WTC11 (cell line): ENCODE data around the gene RBBP6. TPM values are rescaled to one million over a fixed set of nuclear protein-coding genes. Genes with fewer than 3 reads are reported as not detected.

ENCODE experiments used
- ATAC-seq: fragments of 200-7000 bp; cut with Tn5 transposase; 2 replicates; pipeline ENCODE4 v1.10.0; 2021; ENCODE audit warnings: mild to moderate bottlenecking, moderate library complexity
- CTCF ChIA-PET: fragments of 300-600 bp; sonication (Branson Sonifier 250); formaldehyde crosslinking; loops from one replicate; lab custom pipeline; 2021; ENCODE audit warnings: antibody characterized with exemption; lab: Charles Lee
- POLR2A ChIA-PET: fragments of 350-600 bp; sonication (Branson Sonifier 250); formaldehyde crosslinking; loops from one replicate; lab custom pipeline; 2021; ENCODE audit warnings: antibody characterized with exemption; lab: Charles Lee
- DNase-seq: peaks from one replicate; pipeline ENCODE4 v3.0.0; 2021; ENCODE audit warnings: low spot score
- H3K27ac Mint-ChIP-seq: 2 replicates; pipeline ENCODE4 v1.8.0; 2021; ENCODE audit warnings: mixed read lengths
- H3K27me3 Mint-ChIP-seq: 2 replicates; pipeline ENCODE4 v1.8.0; 2021; ENCODE audit warnings: low read depth, mild to moderate bottlenecking, moderate library complexity, mixed read lengths
- H3K36me3 Mint-ChIP-seq: 2 replicates; pipeline ENCODE4 v1.8.0; 2021; ENCODE audit warnings: mixed read lengths
- H3K4me1 Mint-ChIP-seq: 2 replicates; pipeline ENCODE4 v1.8.0; 2022; ENCODE audit warnings: mixed read lengths
- H3K4me3 Mint-ChIP-seq: 2 replicates; pipeline ENCODE4 v1.8.0; 2021; ENCODE audit warnings: mild to moderate bottlenecking, moderate library complexity, mixed read lengths
- H3K9me3 Mint-ChIP-seq: 2 replicates; pipeline ENCODE4 v1.8.0; 2021; ENCODE audit warnings: mixed read lengths
- ATF1 ChIP-seq: sonication (generic); formaldehyde crosslinking; IDR thresholded peaks from 2 replicates; pipeline ENCODE4 v1.8.1; 2023; ENCODE audit warnings: mild to moderate bottlenecking, moderate library complexity, missing genetic modification reagents
- ATF3 ChIP-seq: sonication (generic); formaldehyde crosslinking; conservative IDR thresholded peaks from 2 replicates; pipeline ENCODE4 v1.8.1; 2022; ENCODE audit warnings: mild to moderate bottlenecking, missing genetic modification reagents
- CDX4 ChIP-seq: fragments of 250-450 bp; sonication (Bioruptor Pico); IDR thresholded peaks from 2 replicates; pipeline ENCODE4 v1.9.0; 2021; ENCODE audit warnings: moderate library complexity, mild to moderate bottlenecking, inconsistent platforms, borderline replicate concordance
- CTCF ChIP-seq: fragments of 200-600 bp; IDR thresholded peaks from 2 replicates; pipeline ENCODE4 v1.8.0; 2022; ENCODE audit warnings: antibody characterized with exemption
- E2F4 ChIP-seq: sonication (generic); formaldehyde crosslinking; IDR thresholded peaks from 2 replicates; pipeline ENCODE4 v1.8.1; 2022; ENCODE audit warnings: low read depth, mild to moderate bottlenecking, moderate library complexity, missing genetic modification reagents, borderline replicate concordance
- E2F5 ChIP-seq: sonication (generic); formaldehyde crosslinking; IDR thresholded peaks from 2 replicates; pipeline ENCODE4 v1.8.1; 2022; ENCODE audit warnings: mild to moderate bottlenecking, moderate library complexity, missing genetic modification reagents
- ESRRA ChIP-seq: sonication (generic); formaldehyde crosslinking; IDR thresholded peaks from 2 replicates; pipeline ENCODE4 v1.8.1; 2022; ENCODE audit warnings: mild to moderate bottlenecking, missing genetic modification reagents, borderline replicate concordance
- HMGXB4 ChIP-seq: sonication (generic); formaldehyde crosslinking; IDR thresholded peaks from 2 replicates; pipeline ENCODE4 v1.8.1; 2023; ENCODE audit warnings: mild to moderate bottlenecking, moderate library complexity, missing genetic modification reagents
- MLX ChIP-seq: sonication (generic); formaldehyde crosslinking; IDR thresholded peaks from 2 replicates; pipeline ENCODE4 v1.8.1; 2023; ENCODE audit warnings: mild to moderate bottlenecking, missing genetic modification reagents, moderate library complexity
- MXD4 ChIP-seq: fragments of 250-450 bp; sonication (Bioruptor Pico); IDR thresholded peaks from 2 replicates; pipeline ENCODE4 v1.8.0; 2021; ENCODE audit warnings: mild to moderate bottlenecking, moderate library complexity, borderline replicate concordance
- PREB ChIP-seq: sonication (generic); formaldehyde crosslinking; IDR thresholded peaks from 2 replicates; pipeline ENCODE4 v1.8.1; 2022; ENCODE audit warnings: mild to moderate bottlenecking, missing genetic modification reagents, moderate library complexity, borderline replicate concordance
- SMAD3 ChIP-seq: sonication (generic); formaldehyde crosslinking; IDR thresholded peaks from 2 replicates; pipeline ENCODE4 v1.8.0; 2022; ENCODE audit warnings: missing genetic modification reagents, mild to moderate bottlenecking, borderline replicate concordance
- STAT6 ChIP-seq: sonication (generic); formaldehyde crosslinking; conservative IDR thresholded peaks from 2 replicates; pipeline ENCODE4 v1.8.1; 2023; ENCODE audit warnings: mild to moderate bottlenecking, low read depth, missing genetic modification reagents, moderate library complexity
- USF1 ChIP-seq: sonication (generic); formaldehyde crosslinking; IDR thresholded peaks from 2 replicates; pipeline ENCODE4 v1.8.0; 2022; ENCODE audit warnings: mild to moderate bottlenecking, missing genetic modification reagents
- ZBTB21 ChIP-seq: sonication (generic); formaldehyde crosslinking; IDR thresholded peaks from 2 replicates; pipeline ENCODE4 v1.8.1; 2023; ENCODE audit warnings: mild to moderate bottlenecking, missing genetic modification reagents, borderline replicate concordance
- ZNF219 ChIP-seq: sonication (generic); formaldehyde crosslinking; IDR thresholded peaks from 2 replicates; pipeline ENCODE4 v1.8.0; 2023; ENCODE audit warnings: missing genetic modification reagents, mild to moderate bottlenecking, borderline replicate concordance
- ZNF232 ChIP-seq: sonication (generic); formaldehyde crosslinking; IDR thresholded peaks from 2 replicates; pipeline ENCODE4 v1.8.0; 2022; ENCODE audit warnings: mild to moderate bottlenecking, missing genetic modification reagents
- ZNF396 ChIP-seq: fragments of 250-450 bp; sonication (Bioruptor Pico); IDR thresholded peaks from 2 replicates; pipeline ENCODE4 v1.8.0; 2021; ENCODE audit warnings: mild to moderate bottlenecking, moderate library complexity, borderline replicate concordance
- total RNA-seq: library from RNA; stranded (reverse); gene quantifications from 3 replicates; pipeline ENCODE4 v1.2.3, GENCODE V29; 2021

Gene RBBP6
- total RNA-seq, 1 experiment from 2014 or later = 62.4 TPM

GRCh38 chr16:24514096-24514495 lies 25.3 kb upstream of the RBBP6 start:
- POLR2A ChIA-PET = no interaction called here
- DNase-seq = no peak
- TF ChIP-seq STAT6 (CRISPR knock-in tag) = no peak
- no peak for TF ChIP-seq ZBTB21 (CRISPR knock-in tag)
- no peak for TF ChIP-seq CTCF
- no peak for TF ChIP-seq USF1
- TF ChIP-seq ZNF396 (CRISPR knock-in tag) = no peak
- TF ChIP-seq MLX (CRISPR knock-in tag) = no peak
- TF ChIP-seq ZNF219 (CRISPR knock-in tag) = no peak
- no peak for TF ChIP-seq E2F5 (CRISPR knock-in tag)
- TF ChIP-seq PREB (CRISPR knock-in tag) = no peak
- TF ChIP-seq ATF3 (CRISPR knock-in tag) = no peak
- no peak for TF ChIP-seq ZNF232
- no peak for TF ChIP-seq SMAD3 (CRISPR knock-in tag)
- no peak for TF ChIP-seq ESRRA
- TF ChIP-seq MXD4 = no peak
- no peak for TF ChIP-seq HMGXB4 (CRISPR knock-in tag)
- no peak for TF ChIP-seq ATF1
- no peak for TF ChIP-seq CDX4 (CRISPR knock-in tag)
- no peak for TF ChIP-seq E2F4 (CRISPR knock-in tag)
- no peak overlapping the region for H3K4me3 Mint-ChIP-seq
- no peak for ATAC-seq
- H3K9me3 Mint-ChIP-seq = no peaks in the 10 kb centered on the region
- H3K27me3 Mint-ChIP-seq = no peaks in the 10 kb centered on the region
- CTCF ChIA-PET = interaction anchor here (0.6 to 3.0 kb wide), 5 partner anchors 9 to 468 kb away, joined by 4 to 17 read pairs (median 7); no protein-coding TSS in a partner anchor
- H3K4me1 Mint-ChIP-seq = 0 out of 2 replicates have a peak, but pooled peaks cover 3% of the 10 kb centered on the region
- H3K27ac Mint-ChIP-seq = no peak overlapping the region
- no peaks in the 10 kb centered on the region for H3K36me3 Mint-ChIP-seq
